EH (cell line): Measurements from ENCODE around the gene POLR3A.
A peak's percentile ranks its signal among the peaks of the same experiment; 100 is the strongest.
"Not testable (repeated sequence)": the region's sequence is repeated elsewhere in the genome, so short reads cannot be mapped to it uniquely, and the experiment has no call there.

Experiments used
- DNase-seq: peaks from one replicate; pipeline ENCODE4 v3.0.0-alpha.2; 2015; ENCODE audit warnings: low read depth

Gene POLR3A

DNA sequence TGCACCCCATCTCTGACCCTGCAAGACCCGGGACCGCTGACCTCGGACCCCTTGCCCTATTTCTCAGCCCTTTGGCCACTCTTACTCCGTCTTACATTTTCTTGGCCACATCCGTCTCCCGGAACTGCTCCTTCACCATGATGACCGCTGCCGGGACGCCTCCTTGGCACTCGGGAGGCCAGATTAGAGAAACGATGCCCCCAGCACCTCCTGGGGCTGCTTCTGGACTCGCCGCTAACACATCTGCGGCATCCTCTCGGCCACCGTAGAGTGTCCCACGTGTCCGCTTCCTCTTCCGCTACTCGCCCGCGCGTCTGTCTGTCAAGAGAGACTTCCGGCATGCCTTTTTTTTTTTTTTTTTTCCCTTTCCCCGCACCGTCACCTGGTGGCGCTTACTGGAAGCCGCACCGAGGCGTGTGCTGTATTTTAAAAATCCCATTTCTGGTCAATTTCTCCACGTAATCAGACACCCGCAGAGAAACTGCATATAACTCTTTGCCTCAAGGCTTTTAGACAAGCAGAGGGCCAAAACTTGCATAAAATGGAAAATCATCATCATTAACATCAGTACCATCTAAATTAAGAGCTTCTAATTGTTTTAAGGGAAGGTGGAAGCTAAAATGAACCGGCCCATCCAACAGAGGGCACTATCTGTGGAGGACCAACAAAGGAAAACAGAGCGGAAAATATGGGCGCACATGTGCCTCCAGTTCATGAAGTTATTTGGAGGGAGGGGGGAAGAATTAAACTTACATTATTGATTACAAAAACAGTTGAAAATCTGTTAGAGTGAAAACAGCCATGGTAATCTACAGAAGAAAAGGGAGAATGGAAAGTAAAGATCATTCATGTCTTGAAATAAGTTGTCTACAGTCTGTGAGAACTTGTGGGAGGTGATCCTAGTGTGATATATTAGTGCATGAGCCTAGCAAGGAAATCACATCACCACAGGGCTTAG, at the start of gene POLR3A:
Gene POLR3A, minus strand, starts transcription at position 247 of the 958 bp plus-strand sequence. Its CDS starts 108 bp downstream, at position 139.
- DNase-seq = peak; percentile 97

GRCh38 chr10:78078539-78079330, 49.4 kb upstream of the POLR3A start:
- DNase-seq = no peak

- not testable (repeated sequence) for DNase-seq
Measured at GRCh38 chr10:78075806-78076205, 46.5 kb upstream of the POLR3A start.

GRCh38 chr10:78072504-78072903, 43.2 kb upstream of the POLR3A start:
- no peak for DNase-seq

DNA sequence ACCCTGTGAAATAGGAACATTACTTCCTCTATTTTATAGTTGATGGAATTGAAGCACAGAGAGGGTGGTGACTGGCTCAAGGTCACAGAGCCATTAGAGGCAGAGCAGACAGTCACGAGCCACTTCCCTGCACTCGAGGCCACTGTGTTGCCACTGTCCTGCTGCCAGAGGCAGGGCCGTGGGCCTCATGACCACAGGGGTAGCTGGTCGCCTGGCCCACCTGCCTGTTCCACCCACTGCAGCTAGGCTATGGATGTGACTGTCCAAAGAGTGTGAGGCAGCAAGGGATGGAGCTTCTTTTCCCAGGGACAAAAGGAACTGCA, 42.5 kb upstream of the POLR3A start:
- DNase-seq = no peak

- no peak for DNase-seq
Measured at GRCh38 chr10:78071140-78071856, 42.0 kb upstream of the POLR3A start.

DNA sequence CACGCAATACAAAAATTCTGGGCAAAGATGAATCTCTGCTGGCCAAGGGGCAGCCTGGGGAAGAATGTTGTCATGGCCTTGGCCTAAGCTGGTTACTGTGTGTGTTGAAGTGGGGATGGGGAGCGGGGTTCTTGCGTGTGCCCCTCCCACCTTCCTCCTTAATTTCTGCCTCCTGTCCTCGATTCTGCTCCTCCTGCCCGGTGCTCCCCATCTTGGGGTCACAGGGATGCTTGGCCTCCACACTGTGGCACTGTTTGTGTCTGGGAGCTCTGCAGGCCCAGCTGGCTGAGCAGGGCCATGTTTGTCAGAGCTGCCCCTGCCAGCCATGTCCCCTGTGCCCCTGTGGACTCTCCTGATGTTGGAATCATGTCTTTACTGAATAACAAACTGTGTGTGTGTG, 41.4 kb upstream of the POLR3A start:
- DNase-seq = no peak

GRCh38 chr10:78070064-78070463, 40.7 kb upstream of the POLR3A start:
- DNase-seq = not testable (repeated sequence)

GRCh38 chr10:78069151-78069550, 39.8 kb upstream of the POLR3A start:
- no peak for DNase-seq

DNA sequence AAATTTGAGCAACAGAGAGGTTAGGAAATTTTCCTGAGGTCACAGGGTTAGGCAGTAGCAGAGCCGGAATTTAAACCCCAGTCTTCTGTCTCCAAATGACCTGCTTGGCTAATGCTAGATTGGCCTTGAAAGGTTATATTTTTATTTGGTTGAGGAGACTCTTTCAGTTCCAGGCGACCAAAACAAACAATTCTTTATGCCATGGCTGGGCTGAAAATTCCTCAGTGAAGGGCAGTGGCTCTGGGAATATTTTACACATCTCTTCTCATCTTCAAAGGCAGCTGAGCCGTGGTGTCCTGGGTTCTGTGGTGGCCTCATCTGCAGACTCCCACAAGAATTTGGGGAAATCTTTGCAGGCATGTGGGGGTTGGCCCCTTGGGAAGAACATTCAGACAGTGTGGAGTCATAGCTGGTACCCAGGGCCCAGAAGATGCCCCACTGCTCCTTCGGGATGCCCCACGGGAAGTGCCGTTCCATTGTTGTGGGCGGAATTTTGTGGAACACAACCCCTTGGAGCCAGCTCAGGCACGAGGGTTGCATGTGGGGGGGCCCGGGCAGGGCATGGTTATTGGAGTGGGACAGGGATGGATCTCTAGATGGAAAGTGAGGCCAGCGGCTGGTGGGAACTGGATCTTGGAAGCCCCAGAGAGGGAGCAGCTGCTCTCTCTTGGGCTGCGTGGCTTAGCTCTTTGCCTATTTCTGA, 37.6 kb upstream of the POLR3A start:
- DNase-seq = no peak

DNA sequence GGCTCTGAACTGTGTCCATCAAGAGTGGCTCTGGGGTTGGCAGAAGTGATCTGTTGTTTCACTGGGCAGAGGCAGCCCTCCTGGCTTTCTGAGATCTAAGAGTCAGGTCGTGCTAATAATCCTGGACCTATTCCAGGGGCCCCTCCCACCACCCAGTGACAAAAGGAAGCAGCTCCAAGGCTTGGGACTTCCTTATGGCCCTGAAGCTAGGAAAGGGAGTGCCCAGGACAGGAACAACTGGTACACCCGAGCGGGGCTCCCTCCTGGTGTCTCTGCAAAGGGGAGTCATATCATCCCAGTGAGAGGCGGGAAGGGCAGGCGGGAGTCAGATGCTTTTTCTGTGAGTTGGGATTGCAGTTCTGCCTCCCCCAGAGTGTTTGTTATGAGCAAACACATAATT, 36.7 kb upstream of the POLR3A start:
- DNase-seq = no peak

GRCh38 chr10:78065611-78066010, 36.3 kb upstream of the POLR3A start:
- DNase-seq = no peak

DNA sequence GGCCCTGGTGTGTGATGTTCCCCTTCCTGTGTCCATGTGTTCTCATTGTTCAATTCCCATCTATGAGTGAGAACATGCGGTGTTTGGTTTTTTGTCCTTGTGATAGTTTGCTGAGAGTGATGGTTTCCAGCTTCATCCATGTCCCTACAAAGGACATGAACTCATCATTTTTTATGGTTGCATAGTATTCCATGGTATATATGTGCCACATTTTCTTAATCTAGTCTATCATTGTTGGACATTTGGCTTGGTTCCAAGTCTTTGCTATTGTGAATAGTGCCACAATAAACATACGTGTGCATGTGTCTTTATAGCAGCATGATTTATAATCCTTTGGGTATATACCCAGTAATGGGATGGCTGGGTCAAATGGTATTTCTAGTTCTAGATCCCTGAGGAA, 35.6 kb upstream of the POLR3A start:
- DNase-seq = not testable (repeated sequence)

GRCh38 chr10:78063236-78063635, 33.9 kb upstream of the POLR3A start:
- no peak for DNase-seq

DNA sequence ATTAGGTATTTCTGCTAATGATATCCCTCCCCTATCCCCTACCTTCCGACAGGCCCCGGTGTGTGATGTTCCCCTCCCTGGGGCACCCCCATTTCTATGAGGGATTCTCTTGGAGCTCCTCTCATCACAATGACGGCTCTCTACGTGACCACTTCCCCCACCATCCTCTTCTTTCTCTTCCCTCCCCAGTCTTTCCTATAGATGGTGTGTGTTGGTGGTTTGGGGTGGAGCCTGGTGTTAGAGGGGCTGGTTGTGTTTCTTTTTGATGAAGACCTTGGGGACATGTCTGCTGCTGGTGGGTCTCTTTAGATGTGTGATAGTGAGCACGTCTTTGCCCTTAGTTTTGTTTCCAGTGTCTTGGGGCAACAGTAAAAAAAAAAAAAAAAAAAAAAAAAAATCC, 33.0 kb upstream of the POLR3A start:
- no peak for DNase-seq

- no peak for DNase-seq
Measured at GRCh38 chr10:78059906-78060702, 30.8 kb upstream of the POLR3A start.

GRCh38 chr10:78058562-78058961, 29.2 kb upstream of the POLR3A start:
- DNase-seq = no peak

GRCh38 chr10:78053211-78053868, 24.0 kb upstream of the POLR3A start:
- peak; percentile 94 for DNase-seq

DNA sequence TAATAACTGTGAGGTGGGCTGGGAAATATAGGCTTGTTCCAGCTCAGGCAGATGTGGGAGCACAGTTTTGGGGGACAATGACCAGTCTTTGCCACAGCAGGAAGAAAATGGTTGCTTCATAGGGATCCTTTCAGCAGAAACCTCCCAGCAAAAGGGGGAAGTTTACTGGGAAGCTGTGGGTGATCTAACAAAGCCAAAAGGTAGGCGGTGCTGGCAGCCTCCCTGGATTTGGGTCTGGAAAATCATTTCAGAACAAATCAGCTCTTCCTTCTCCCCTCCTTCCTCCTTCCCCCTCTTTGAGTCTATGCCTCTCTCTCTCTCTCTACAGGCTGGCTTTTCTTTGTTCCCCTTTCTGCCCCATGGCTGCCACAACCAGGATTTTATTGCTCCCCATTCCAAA, 20.5 kb upstream of the POLR3A start:
- no peak for DNase-seq

- DNase-seq = peak; percentile 83
Measured at GRCh38 chr10:78047314-78047891, 18.1 kb upstream of the POLR3A start.
